ENCODE measurements around the gene COMTD1.

COMTD1 gene

GRCh38 chr10:75266945-75267344, 31.2 kb upstream of the COMTD1 start:
- no peaks in the 10 kb centered on the region for H3K9me2 ChIP-seq (replicated peaks; ENCODE audit: control insufficient read depth, low read length)
- H3K27ac ChIP-seq (ENCODE audit: low read depth, low read length): no peak overlapping the region
- H3K27me3 ChIP-seq (ENCODE audit: control insufficient read depth, low read length): no peaks in the 10 kb centered on the region
- H3K79me2 ChIP-seq (ENCODE audit: control insufficient read depth, low read length): no peaks in the 10 kb centered on the region
- TF ChIP-seq EZH2phosphoT487 (IDR thresholded peaks at IDR 0.05; ENCODE audit: borderline replicate concordance, low read length) (no peak), CTCF (IDR thresholded peaks at IDR 0.05; ENCODE audit: low read depth, low read length, poor library complexity, severe bottlenecking) (no peak)
- peaks cover 3% of the 10 kb centered on the region; the same call in 1 of the 2 replicates for H3K4me1 ChIP-seq (ENCODE audit: control insufficient read depth, low read length)
- no peaks in the 10 kb centered on the region for H3K9me3 ChIP-seq (ENCODE audit: control insufficient read depth, insufficient read depth, low read length)
- no peaks in the 10 kb centered on the region for H4K20me1 ChIP-seq (ENCODE audit: control insufficient read depth, insufficient read depth, low read depth, low read length)
- no peak overlapping the region for H3K4me2 ChIP-seq (ENCODE audit: low read length)
- no peaks in the 10 kb centered on the region for H3K36me3 ChIP-seq (ENCODE audit: control insufficient read depth, low read length)
- no peaks in the 10 kb centered on the region for H3F3A ChIP-seq (ENCODE audit: control insufficient read depth, insufficient read depth)
- no peak overlapping the region for H3K4me3 ChIP-seq (ENCODE audit: low read length)

- Histone ChIP-seq H3K27ac (ENCODE audit: low read depth, low read length) (no peak overlapping the region), H3K9me2 (replicated peaks; ENCODE audit: control insufficient read depth, low read length) (no peaks in the 10 kb centered on the region), H3K4me1 (ENCODE audit: control insufficient read depth, low read length) (peaks cover 3% of the 10 kb centered on the region; the same call in 1 of the 2 replicates), H3K27me3 (ENCODE audit: control insufficient read depth, low read length) (no peaks in the 10 kb centered on the region), H3K9me3 (ENCODE audit: control insufficient read depth, insufficient read depth, low read length) (no peaks in the 10 kb centered on the region), H3K36me3 (ENCODE audit: control insufficient read depth, low read length) (no peaks in the 10 kb centered on the region), H4K20me1 (ENCODE audit: control insufficient read depth, insufficient read depth, low read depth, low read length) (no peaks in the 10 kb centered on the region), H3K4me2 (ENCODE audit: low read length) (no peak overlapping the region), H3F3A (ENCODE audit: control insufficient read depth, insufficient read depth) (no peaks in the 10 kb centered on the region), H3K4me3 (ENCODE audit: low read length) (no peak overlapping the region), H3K79me2 (ENCODE audit: control insufficient read depth, low read length) (no peaks in the 10 kb centered on the region)
- TF ChIP-seq CTCF (IDR thresholded peaks at IDR 0.05; ENCODE audit: low read depth, low read length, poor library complexity, severe bottlenecking) (no peak), EZH2phosphoT487 (IDR thresholded peaks at IDR 0.05; ENCODE audit: borderline replicate concordance, low read length) (no peak)
Observed at GRCh38 chr10:75265856-75266255, 30.1 kb upstream of the COMTD1 start.

- no peak overlapping the region for H3K4me3 ChIP-seq (ENCODE audit: low read length)
- H3K79me2 ChIP-seq (ENCODE audit: control insufficient read depth, low read length): no peaks in the 10 kb centered on the region
- no peaks in the 10 kb centered on the region for H4K20me1 ChIP-seq (ENCODE audit: control insufficient read depth, insufficient read depth, low read depth, low read length)
- no peaks in the 10 kb centered on the region for H3K36me3 ChIP-seq (ENCODE audit: control insufficient read depth, low read length)
- no peak overlapping the region for H3K4me2 ChIP-seq (ENCODE audit: low read length)
- H3K4me1 ChIP-seq (ENCODE audit: control insufficient read depth, low read length): no peaks in the 10 kb centered on the region
- H3F3A ChIP-seq (ENCODE audit: control insufficient read depth, insufficient read depth): no peaks in the 10 kb centered on the region
- H3K9me2 ChIP-seq (replicated peaks; ENCODE audit: control insufficient read depth, low read length): no peaks in the 10 kb centered on the region
- no peaks in the 10 kb centered on the region for H3K27me3 ChIP-seq (ENCODE audit: control insufficient read depth, low read length)
- H3K27ac ChIP-seq (ENCODE audit: low read depth, low read length): no peak overlapping the region
- TF ChIP-seq EZH2phosphoT487 (IDR thresholded peaks at IDR 0.05; ENCODE audit: borderline replicate concordance, low read length): no peak
- TF ChIP-seq CTCF (IDR thresholded peaks at IDR 0.05; ENCODE audit: low read depth, low read length, poor library complexity, severe bottlenecking): no peak
- H3K9me3 ChIP-seq (ENCODE audit: control insufficient read depth, insufficient read depth, low read length): no peaks in the 10 kb centered on the region
Observed at GRCh38 chr10:75263806-75264205, 28.0 kb upstream of the COMTD1 start.

All from DOHH2 (cell line).